Measurements from ENCODE around the gene C22orf31. TPM values are rescaled to one million over a fixed set of nuclear protein-coding genes. Genes with fewer than 3 reads are reported as not detected.

The C22orf31 gene
- polyA plus RNA-seq, 3 donors: not detected

DNA sequence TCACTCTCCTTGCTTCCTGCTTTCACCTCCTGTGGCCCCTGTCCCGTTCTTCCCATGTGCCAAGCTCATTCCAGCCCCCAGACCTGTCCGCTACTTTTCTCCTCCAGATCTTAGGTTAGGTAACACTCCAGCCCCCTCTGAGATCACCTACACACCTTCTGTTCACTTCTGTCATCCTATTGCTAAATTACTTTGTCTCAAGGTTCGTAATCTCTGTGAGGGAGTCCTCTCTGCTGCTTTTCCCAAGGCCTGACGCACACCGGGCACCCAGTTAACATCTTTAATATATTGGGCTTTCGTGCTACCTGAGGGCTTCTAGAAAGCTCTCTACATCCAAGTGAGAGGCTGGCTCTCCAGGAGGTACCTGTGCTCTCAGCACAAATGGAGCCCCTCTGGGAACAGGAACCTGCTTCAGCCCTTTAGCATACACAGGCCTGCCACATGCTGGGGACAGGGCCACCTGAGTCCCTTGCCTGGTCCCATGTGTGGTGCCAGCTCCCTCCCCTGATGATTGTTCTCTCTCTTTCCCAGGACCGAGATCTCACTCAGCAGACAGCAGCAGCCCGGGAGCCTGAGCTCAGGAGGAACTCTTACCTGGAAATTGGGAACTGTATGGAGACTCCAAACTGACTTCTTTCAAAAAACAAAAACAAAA, 8.5 kb downstream of the C22orf31 start:
- Mint-ChIP-seq H3K36me3 (peaks cover 2% of the 10 kb centered on the region in 2 donors), H3K9me3 (peaks cover 0 to 3% (median 0%) of the 10 kb centered on the region in 7 donors), H3K4me3 (no peak overlapping the region), H3K4me1 (no peaks in the 10 kb centered on the region), H3K27me3 (ENCODE audit: low read depth in 3 of 3) (peaks cover 0 to 6% (median 2%) of the 10 kb centered on the region in 3 donors), H3K27ac (no peak overlapping the region)
- 86% methylated on average over 4 of the region's 8 CpGs for WGBS (ENCODE audit: insufficient coverage)
- Histone ChIP-seq H3K4me1 (ENCODE audit: control insufficient read depth in 1 of 2, insufficient read depth in 2 of 2, low read length in 2 of 2) (no peaks in the 10 kb centered on the region), H2AFZ (ENCODE audit: insufficient read depth, low read depth, low read length, poor library complexity, severe bottlenecking) (no peak overlapping the region), H3K9ac (ENCODE audit: insufficient read depth, low read length, poor library complexity, severe bottlenecking) (no peak overlapping the region), H3K27me3 (ENCODE audit: control insufficient read depth in 2 of 2, insufficient read depth in 2 of 2, low read length in 2 of 2) (no peaks in the 10 kb centered on the region), H4K20me1 (ENCODE audit: insufficient read depth, low read length) (no peaks in the 10 kb centered on the region), H3K79me2 (ENCODE audit: insufficient read depth, low read length) (no peaks in the 10 kb centered on the region), H3K4me3 (replicated peaks in 1 of 3; ENCODE audit: low read depth in 2 of 3, low read length in 3 of 3) (no peak overlapping the region), H3K36me3 (replicated peaks in 1 of 2; ENCODE audit: control insufficient read depth in 1 of 2, insufficient read depth in 2 of 2, low read length in 2 of 2) (no peaks in the 10 kb centered on the region), H3K9me3 (replicated peaks in 1 of 2; ENCODE audit: control insufficient read depth in 1 of 2, insufficient read depth in 1 of 2, low read length in 2 of 2) (no peaks in the 10 kb centered on the region), H3K27ac (ENCODE audit: low read depth in 1 of 2, low read length in 2 of 2) (no peak overlapping the region), H3K4me2 (replicated peaks; ENCODE audit: extremely low read depth, low read length, poor library complexity, severe bottlenecking) (no peak overlapping the region)
- TF ChIP-seq, protein P1, sequence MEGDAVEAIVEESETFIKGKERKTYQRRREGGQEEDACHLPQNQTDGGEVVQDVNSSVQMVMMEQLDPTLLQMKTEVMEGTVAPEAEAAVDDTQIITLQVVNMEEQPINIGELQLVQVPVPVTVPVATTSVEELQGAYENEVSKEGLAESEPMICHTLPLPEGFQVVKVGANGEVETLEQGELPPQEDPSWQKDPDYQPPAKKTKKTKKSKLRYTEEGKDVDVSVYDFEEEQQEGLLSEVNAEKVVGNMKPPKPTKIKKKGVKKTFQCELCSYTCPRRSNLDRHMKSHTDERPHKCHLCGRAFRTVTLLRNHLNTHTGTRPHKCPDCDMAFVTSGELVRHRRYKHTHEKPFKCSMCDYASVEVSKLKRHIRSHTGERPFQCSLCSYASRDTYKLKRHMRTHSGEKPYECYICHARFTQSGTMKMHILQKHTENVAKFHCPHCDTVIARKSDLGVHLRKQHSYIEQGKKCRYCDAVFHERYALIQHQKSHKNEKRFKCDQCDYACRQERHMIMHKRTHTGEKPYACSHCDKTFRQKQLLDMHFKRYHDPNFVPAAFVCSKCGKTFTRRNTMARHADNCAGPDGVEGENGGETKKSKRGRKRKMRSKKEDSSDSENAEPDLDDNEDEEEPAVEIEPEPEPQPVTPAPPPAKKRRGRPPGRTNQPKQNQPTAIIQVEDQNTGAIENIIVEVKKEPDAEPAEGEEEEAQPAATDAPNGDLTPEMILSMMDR (IDR thresholded peaks at IDR 0.05): no peak
- no peak for DNase-seq
- intact Hi-C loops (cut with micrococcal nuclease): no loop called here

DNA sequence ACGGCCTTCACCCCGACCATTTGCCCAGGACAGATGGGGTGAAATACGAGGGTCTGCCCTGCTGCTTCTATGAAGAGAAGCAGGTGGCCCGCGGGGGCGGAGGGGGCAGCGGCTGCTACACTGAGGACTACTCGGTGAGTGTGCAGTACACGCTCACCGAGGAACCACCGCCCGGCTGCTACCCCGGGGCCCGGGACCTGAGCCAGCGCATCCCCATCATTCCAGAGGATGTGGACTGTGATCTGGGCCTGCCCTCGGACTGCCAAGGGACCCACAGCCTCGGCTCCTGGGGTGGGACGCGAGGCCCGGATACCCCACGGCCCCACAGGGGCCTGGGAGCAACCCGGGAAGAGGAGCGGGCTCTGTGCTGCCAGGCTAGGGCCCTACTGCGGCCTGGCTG, 11.2 kb downstream of the C22orf31 start:
- WGBS (ENCODE audit: insufficient coverage): 97% methylated on average over 24 of the region's 24 CpGs
- H3K27me3 ChIP-seq (ENCODE audit: control insufficient read depth in 2 of 2, insufficient read depth in 2 of 2, low read length in 2 of 2): no peaks in the 10 kb centered on the region
- no peak overlapping the region for H3K9ac ChIP-seq (ENCODE audit: insufficient read depth, low read length, poor library complexity, severe bottlenecking)
- Mint-ChIP-seq H3K27ac (no peak overlapping the region), H3K4me3 (no peak overlapping the region), H3K36me3 (peaks cover 2% of the 10 kb centered on the region in 2 donors), H3K4me1 (no peaks in the 10 kb centered on the region), H3K27me3 (ENCODE audit: low read depth in 3 of 3) (peaks cover 0 to 2% (median 2%) of the 10 kb centered on the region in 3 donors), H3K9me3 (peaks cover 0 to 3% (median 0%) of the 10 kb centered on the region in 7 donors)
- no peak overlapping the region for H3K4me2 ChIP-seq (replicated peaks; ENCODE audit: extremely low read depth, low read length, poor library complexity, severe bottlenecking)
- intact Hi-C loops (cut with micrococcal nuclease): no loop called here
- DNase-seq: no peak
- TF ChIP-seq, protein P1 (IDR thresholded peaks at IDR 0.05): no peak
- H3K79me2 ChIP-seq (ENCODE audit: insufficient read depth, low read length): no peaks in the 10 kb centered on the region
- H2AFZ ChIP-seq (ENCODE audit: insufficient read depth, low read depth, low read length, poor library complexity, severe bottlenecking): no peak overlapping the region
- H3K27ac ChIP-seq (ENCODE audit: low read depth in 1 of 2, low read length in 2 of 2): no peak overlapping the region
- H3K4me3 ChIP-seq (replicated peaks in 1 of 3; ENCODE audit: low read depth in 2 of 3, low read length in 3 of 3): no peak overlapping the region
- no peaks in the 10 kb centered on the region for H3K4me1 ChIP-seq (ENCODE audit: control insufficient read depth in 1 of 2, insufficient read depth in 2 of 2, low read length in 2 of 2)
- no peaks in the 10 kb centered on the region for H4K20me1 ChIP-seq (ENCODE audit: insufficient read depth, low read length)
- H3K36me3 ChIP-seq (replicated peaks in 1 of 2; ENCODE audit: control insufficient read depth in 1 of 2, insufficient read depth in 2 of 2, low read length in 2 of 2): no peaks in the 10 kb centered on the region
- no peaks in the 10 kb centered on the region for H3K9me3 ChIP-seq (replicated peaks in 1 of 2; ENCODE audit: control insufficient read depth in 1 of 2, insufficient read depth in 1 of 2, low read length in 2 of 2)

Measured in CD14-positive monocyte (primary cell).